GM19035 (cell line): Measurements from ENCODE around the gene COTL1.
A peak's percentile ranks its signal among the peaks of the same experiment; 100 is the strongest.

Source experiments
- ATAC-seq: cut with Tn5 transposase; IDR thresholded peaks from one replicate; pipeline ENCODE4 v1.9.1; 2021; ENCODE audit not compliant: unreplicated experiment

Gene COTL1

GRCh38 chr16:84614968-84615813 is 2.7 kb downstream of the COTL1 start:
- no peak for ATAC-seq

GRCh38 chr16:84614623-84614967 is 3.3 kb downstream of the COTL1 start:
- no peak for ATAC-seq

GRCh38 chr16:84614073-84614459 is 3.8 kb downstream of the COTL1 start:
- no peak for ATAC-seq

GRCh38 chr16:84613408-84614072 is 4.3 kb downstream of the COTL1 start:
- no peak for ATAC-seq

- no peak for ATAC-seq
Measured at GRCh38 chr16:84612686-84613085, 5.2 kb downstream of the COTL1 start.

GRCh38 chr16:84611041-84611440 is 6.8 kb downstream of the COTL1 start:
- no peak for ATAC-seq

- ATAC-seq, result no peak
Measured at GRCh38 chr16:84610376-84610775, 7.5 kb downstream of the COTL1 start.

- ATAC-seq, result no peak
Measured at GRCh38 chr16:84609563-84610177, 8.2 kb downstream of the COTL1 start.

GRCh38 chr16:84608282-84608681 is 9.6 kb downstream of the COTL1 start:
- no peak for ATAC-seq

GRCh38 chr16:84607694-84608093 is 10.2 kb downstream of the COTL1 start:
- peak; percentile 51 for ATAC-seq

- ATAC-seq, result no peak
Measured at GRCh38 chr16:84607061-84607460, 10.8 kb downstream of the COTL1 start.

- no peak for ATAC-seq
Measured at GRCh38 chr16:84606081-84606875, 11.6 kb downstream of the COTL1 start.

- no peak for ATAC-seq
Measured at GRCh38 chr16:84605339-84605848, 12.5 kb downstream of the COTL1 start.

- no peak for ATAC-seq
Measured at GRCh38 chr16:84604477-84605013, 13.3 kb downstream of the COTL1 start.

- no peak for ATAC-seq
Measured at GRCh38 chr16:84603940-84604339, 13.9 kb downstream of the COTL1 start.

GRCh38 chr16:84603140-84603816 is 14.6 kb downstream of the COTL1 start:
- ATAC-seq, result no peak

GRCh38 chr16:84600343-84601229 is 17.3 kb downstream of the COTL1 start:
- ATAC-seq, result peak; percentile 70

- peak; percentile 47 for ATAC-seq
Measured at GRCh38 chr16:84599521-84600202, 18.2 kb downstream of the COTL1 start.

- no peak for ATAC-seq
Measured at GRCh38 chr16:84598360-84598759, 19.5 kb downstream of the COTL1 start.
